ENCODE measurements around the gene CMTM2. TPM values are rescaled to one million over a fixed set of nuclear protein-coding genes. Genes with fewer than 3 reads are reported as not detected.
A peak's percentile ranks its signal among the peaks of the same experiment; 100 is the strongest.

The CMTM2 gene, protein sequence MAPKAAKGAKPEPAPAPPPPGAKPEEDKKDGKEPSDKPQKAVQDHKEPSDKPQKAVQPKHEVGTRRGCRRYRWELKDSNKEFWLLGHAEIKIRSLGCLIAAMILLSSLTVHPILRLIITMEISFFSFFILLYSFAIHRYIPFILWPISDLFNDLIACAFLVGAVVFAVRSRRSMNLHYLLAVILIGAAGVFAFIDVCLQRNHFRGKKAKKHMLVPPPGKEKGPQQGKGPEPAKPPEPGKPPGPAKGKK
- total RNA-seq, result under 1 TPM in 1 of 2 experiments, not detected in 1; 0.58 TPM
- under 1 TPM in 1 of 3 donors, not detected in 2; 0.18 TPM for polyA plus RNA-seq
- 0 to 0.30 (median 0) reads per million in 6 experiments for total RNA-seq

DNA sequence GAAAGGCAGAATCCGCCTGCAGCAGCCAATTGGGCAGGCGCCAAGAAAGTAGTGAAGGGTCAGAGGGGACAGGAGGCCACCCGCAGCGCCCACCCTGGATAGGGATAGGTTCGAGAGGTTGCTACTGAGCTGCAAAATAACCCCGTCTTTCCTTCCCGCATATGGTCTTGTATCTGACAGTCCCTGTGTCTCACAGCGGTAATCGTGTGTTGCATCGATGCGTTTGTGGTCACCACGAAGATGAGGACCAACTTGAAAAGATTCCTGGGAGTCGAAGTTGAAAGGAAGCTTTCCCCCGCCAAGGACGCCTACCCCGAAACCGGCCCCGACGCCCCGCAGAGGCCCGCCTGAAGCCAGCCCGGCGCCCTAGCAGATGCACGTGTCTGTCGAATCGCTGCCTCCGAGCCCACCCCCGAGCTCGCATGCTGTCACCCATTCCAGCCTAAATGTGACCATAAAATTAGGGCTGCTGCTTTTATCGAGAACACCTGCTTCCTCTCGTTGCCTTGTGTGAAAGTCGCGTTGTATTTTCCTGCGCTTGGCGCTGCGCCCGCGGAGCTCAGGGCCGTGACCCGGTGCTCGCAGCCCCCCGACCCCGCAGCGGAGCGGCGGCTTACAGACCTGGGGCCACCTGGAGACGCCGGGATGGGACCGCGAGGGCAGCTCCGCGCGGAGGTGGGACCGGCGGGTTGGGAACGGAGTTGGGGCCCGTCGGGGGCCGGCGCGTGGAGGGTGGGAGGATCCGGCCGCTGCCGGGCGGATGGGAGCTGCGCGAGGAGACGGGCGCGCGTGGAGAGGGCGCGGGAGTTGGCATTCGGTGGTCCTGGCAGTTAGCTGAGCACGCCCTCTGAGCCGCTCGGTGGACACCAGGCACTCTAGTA is at the start of gene CMTM2:
TSS of gene CMTM2 (plus strand) at position 813 of the 881 bp plus-strand sequence. CDS start 145 bp downstream, outside the sequence.
- H3K27me3 Mint-ChIP-seq, result peaks cover 5 to 39% (median 32%) of the 10 kb centered on the region in 5 donors
- peak in 6 of 10 donors; percentile 12 to 41 (median 24) for DNase-seq
- peak; percentile 63 to 79 for ATAC-seq

DNA sequence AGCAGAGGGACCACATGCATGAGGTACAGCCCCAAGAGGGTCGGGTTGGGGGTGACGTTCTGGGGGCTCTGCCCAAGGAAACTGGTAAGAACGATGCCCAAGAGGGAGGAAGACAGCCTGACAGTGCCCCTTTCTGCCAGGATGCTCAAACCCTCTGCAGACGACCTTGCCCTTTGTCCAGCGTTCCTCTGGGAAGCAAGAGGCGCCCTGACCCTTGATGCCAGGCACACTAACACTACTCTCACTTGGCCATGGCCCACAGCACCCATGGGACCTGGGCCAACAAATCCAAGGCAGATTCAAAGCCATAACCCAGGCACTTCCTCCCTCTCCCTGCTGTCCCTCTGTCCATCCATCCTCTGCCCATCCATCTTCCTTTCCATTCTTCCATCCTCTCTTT is 49.8 kb upstream of the CMTM2 start:
- POLR2A ChIA-PET, result interaction anchor here (1.1 to 18.3 kb wide), 2 partner anchors 9 to 18 kb away, joined by 4 to 213 read pairs; partner anchors contain the start of genes CKLF and TK2
- Mint-ChIP-seq H3K9me3 (no peaks in the 10 kb centered on the region), H3K27me3 (no peaks in the 10 kb centered on the region), H3K36me3 (peaks cover 0 to 3% (median 0%) of the 10 kb centered on the region in 3 donors), H3K4me3 (peak overlapping the region in 1 of 10 donors; percentile 11), H3K4me1 (peaks cover 18 to 35% (median 27%) of the 10 kb centered on the region in 4 donors), H3K27ac (peak overlapping the region in 2 of 10 donors; percentile 32 to 64)
- DNase-seq (no peak), ATAC-seq (no peak)

More for the DNA sequence above, at the start of gene CMTM2:
- Mint-ChIP-seq H3K4me3 (peak within 1 kb of the TSS; percentile 72 to 85 (median 76)), H3K36me3 (no peaks in the 10 kb centered on the region), H3K4me1 (peaks cover 8 to 25% (median 20%) of the 10 kb centered on the region in 4 donors), H3K9me3 (no peaks in the 10 kb centered on the region), H3K27ac (peak within 1 kb of the TSS in 2 of 10 donors; percentile 62 to 67)
- POLR2A ChIA-PET, result interaction anchor here (0.7 to 2.6 kb wide), 5 partner anchors 23 to 104 kb away, joined by 3 to 11 read pairs (median 3); partner anchors contain the start of gene CKLF

DNA sequence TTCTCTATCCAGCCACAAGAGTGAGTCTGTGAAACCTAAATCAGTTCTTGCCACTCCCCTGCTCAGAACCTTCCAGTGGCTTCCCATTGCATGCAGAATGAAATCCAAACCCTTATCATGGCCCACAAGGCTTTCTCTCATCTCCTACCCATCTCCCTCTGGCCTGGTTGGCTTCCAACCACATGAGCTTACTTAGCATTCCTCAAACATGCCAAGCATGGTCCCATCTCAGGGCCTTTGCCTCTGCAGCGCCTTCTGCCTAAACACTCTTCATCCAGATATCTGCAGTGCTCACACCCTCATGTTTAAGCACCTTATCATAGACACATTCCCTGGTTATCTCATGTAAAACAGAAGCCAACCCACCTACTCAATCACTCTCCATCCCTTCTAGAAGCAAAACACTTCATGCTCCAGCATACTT is 44.9 kb upstream of the CMTM2 start:
- H3K36me3 Mint-ChIP-seq, result no peaks in the 10 kb centered on the region
- DNase-seq (no peak), ATAC-seq (no peak)
- H3K27me3 Mint-ChIP-seq, result no peaks in the 10 kb centered on the region
- H3K9me3 Mint-ChIP-seq, result no peaks in the 10 kb centered on the region
- H3K27ac Mint-ChIP-seq, result peak overlapping the region in 1 of 10 donors; percentile 66
- POLR2A ChIA-PET, result no interaction called here
- H3K4me1 Mint-ChIP-seq, result peaks cover 5 to 14% (median 7%) of the 10 kb centered on the region in 4 donors
- H3K4me3 Mint-ChIP-seq, result no peak overlapping the region

DNA sequence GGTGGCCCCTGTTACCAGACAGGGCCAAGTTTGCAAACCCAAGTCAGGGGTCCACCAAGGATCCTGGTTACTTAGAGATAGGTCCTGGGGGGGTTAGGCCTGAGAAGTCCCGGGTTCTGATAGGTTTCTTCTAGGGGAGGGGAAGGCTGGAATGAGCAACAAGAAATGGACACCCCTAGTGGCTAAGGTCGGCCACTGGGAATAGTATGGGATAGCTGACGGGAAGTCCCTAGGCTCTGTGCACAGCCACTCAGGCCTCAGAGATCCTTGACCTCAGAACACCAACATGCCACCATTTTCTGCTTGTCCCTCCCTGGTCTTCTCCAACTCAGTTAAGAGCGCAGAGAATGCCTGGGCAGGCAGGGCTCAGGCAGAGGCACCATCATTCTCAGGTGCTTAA is 42.7 kb upstream of the CMTM2 start:
- Mint-ChIP-seq H3K9me3 (no peaks in the 10 kb centered on the region), H3K36me3 (no peaks in the 10 kb centered on the region), H3K4me3 (no peak overlapping the region), H3K27ac (no peak overlapping the region), H3K4me1 (peaks cover 8 to 26% (median 11%) of the 10 kb centered on the region in 4 donors), H3K27me3 (no peaks in the 10 kb centered on the region)
- POLR2A ChIA-PET, result interaction anchor here (1.0 kb wide), 1 partner anchor 49 kb away, joined by 3 read pairs; no protein-coding TSS in a partner anchor
- DNase-seq (no peak), ATAC-seq (no peak)

DNA sequence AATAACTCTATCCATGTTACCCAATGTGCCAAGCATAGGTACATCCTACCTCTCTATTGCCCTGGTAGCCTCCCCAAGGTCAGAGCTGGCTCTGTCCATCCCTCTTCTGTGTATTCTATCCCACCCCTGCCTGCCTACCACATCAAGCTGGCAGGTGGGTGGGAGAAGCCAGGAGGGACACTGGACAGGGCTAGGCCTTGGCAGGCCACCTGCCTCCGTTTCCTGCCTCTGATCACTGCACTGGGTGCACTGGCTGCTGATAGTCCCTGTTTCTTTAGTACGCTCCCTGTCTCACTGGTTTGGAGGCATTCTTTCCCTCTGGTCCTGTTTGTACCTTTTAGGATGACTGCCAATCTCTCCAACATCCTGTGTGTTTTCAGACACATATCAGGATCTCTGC is 42.0 kb upstream of the CMTM2 start:
- peaks cover 10 to 26% (median 11%) of the 10 kb centered on the region in 4 donors for H3K4me1 Mint-ChIP-seq
- no peak for ATAC-seq
- H3K36me3 Mint-ChIP-seq, result no peaks in the 10 kb centered on the region
- H3K4me3 Mint-ChIP-seq, result no peak overlapping the region
- H3K9me3 Mint-ChIP-seq, result no peaks in the 10 kb centered on the region
- peak overlapping the region in 2 of 10 donors; percentile 11 to 37 for H3K27ac Mint-ChIP-seq
- POLR2A ChIA-PET, result interaction anchor here (0.6 kb wide), 1 partner anchor 32 kb away, joined by 3 read pairs; no protein-coding TSS in a partner anchor
- DNase-seq, result no peak
- H3K27me3 Mint-ChIP-seq, result no peaks in the 10 kb centered on the region

DNA sequence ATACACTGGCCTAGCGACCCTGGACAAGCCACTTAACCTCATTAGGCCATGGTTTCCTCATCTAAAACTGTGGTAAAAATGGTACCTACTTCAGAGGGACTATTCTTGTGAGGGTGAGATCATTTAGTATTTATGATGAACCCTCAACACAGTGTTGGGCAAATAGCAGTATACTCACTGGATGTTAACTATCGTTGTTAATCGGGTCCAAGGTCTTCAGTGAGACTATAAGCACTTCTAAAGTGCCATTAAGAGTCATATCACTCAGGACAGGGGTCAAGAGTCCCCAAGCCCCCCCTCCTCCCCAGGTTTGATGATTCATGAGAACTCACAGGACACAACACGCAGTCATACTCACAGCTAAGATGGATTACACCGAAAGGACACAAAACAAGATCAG is 40.4 kb upstream of the CMTM2 start:
- DNase-seq (no peak), ATAC-seq (no peak)
- Mint-ChIP-seq H3K9me3 (no peaks in the 10 kb centered on the region), H3K4me3 (no peak overlapping the region), H3K27me3 (no peaks in the 10 kb centered on the region), H3K4me1 (peaks cover 10 to 31% (median 11%) of the 10 kb centered on the region in 4 donors), H3K27ac (peak overlapping the region in 2 of 10 donors; percentile 40 to 70), H3K36me3 (no peaks in the 10 kb centered on the region)
- POLR2A ChIA-PET, result interaction anchor here (1.4 kb wide), 2 partner anchors 9 to 14 kb away, joined by 3 to 5 read pairs; no protein-coding TSS in a partner anchor

DNA sequence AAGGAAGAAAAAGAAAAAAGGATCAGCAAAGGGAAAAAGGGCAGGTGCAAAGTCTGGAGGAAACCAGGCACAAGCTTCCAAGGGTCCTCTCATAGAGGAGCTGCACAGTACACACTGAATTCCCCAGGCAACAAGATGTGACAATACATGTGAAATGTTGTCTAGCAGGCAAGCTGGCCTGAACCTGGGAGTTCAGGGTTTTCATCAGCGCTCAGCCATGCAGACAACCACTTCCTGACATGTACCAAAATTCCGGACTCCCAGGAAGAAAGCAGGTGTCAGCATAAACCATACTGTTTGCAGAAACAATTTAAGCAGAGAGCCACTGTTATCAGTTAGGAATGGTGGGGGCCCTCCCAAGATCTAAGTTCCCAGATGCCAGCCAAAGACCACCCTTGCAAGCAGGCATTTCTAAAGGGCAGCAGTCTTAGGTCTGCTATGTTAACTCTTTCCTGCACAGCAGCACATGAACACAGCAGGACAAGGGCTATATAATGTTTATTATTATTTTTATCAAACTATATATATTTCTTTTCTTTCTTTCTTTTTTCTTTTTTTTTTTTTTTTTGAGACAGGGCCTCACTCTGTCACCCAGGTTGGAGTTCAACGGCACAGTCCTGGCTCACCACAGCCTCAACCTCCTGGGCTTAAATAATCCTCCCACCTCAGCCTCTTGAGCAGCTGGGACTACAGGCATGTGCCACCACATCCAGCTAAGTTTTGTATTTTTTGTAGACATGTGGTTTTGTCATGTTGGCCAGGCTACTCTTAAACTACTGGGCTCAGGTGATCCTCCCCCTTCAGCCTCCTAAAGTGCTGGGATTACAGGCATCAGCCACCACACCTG is 39.4 kb upstream of the CMTM2 start:
- no peak for DNase-seq
- peak in 1 of 2 donors; percentile 35 for ATAC-seq
- no peaks in the 10 kb centered on the region for H3K36me3 Mint-ChIP-seq
- peak overlapping the region in 2 of 10 donors; percentile 29 to 39 for H3K4me3 Mint-ChIP-seq
- peak overlapping the region in 6 of 10 donors; percentile 8 to 71 (median 50) for H3K27ac Mint-ChIP-seq
- POLR2A ChIA-PET, result interaction anchor here (0.7 to 1.4 kb wide), 4 partner anchors 8 to 18 kb away, joined by 3 to 5 read pairs (median 4); no protein-coding TSS in a partner anchor
- no peaks in the 10 kb centered on the region for H3K27me3 Mint-ChIP-seq
- no peaks in the 10 kb centered on the region for H3K9me3 Mint-ChIP-seq
- peaks cover 8 to 40% (median 12%) of the 10 kb centered on the region in 4 donors for H3K4me1 Mint-ChIP-seq

DNA sequence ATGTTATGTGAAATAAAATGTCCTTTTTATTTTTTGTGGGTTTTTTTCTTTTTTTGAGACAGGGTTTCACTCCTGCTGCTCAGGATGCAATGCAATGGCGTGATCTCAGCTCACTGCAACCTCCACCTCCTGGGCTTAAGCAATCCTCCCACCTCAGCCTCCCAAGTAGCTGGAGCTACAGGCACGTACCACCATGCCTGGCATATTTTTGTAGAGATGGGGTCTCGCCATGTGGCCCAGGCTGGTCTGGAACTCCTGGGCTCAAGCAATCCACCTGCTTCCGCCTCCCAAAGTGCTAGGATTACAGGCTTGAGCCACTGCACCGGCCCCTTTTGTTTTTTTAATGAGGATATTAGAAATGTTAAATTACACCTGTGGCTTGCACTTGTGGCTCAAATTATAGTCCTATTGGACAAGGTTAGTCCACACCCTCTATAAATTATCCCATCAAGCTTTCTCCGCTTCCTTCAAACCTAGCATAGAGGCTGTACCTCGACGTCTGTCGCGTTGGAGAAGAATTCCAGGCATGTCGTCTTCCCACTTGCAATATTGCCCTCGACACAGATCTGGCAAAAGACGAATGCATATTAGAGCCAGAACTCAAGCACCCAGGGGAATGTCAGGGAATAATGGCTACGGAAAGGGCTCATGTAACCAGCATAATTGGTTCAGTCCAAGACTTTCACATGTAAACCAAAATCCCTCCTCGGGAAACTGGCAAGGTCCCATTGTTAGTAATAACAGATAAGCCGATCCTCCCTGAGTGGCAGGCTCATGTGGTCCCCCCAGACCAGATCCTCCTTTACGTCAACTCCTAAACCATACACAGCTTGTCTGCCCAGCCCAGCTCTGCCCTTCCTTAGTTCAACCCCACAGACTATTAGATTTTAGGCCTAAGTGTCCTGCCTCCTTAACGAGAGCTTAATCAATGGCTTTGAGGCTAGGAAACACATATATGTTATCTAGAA is 37.6 kb upstream of the CMTM2 start:
- Mint-ChIP-seq H3K27me3 (no peaks in the 10 kb centered on the region), H3K4me1 (peaks cover 8 to 49% (median 12%) of the 10 kb centered on the region in 4 donors), H3K27ac (peak overlapping the region in 2 of 10 donors; percentile 10 to 36), H3K4me3 (no peak overlapping the region), H3K36me3 (no peaks in the 10 kb centered on the region), H3K9me3 (no peaks in the 10 kb centered on the region)
- DNase-seq, result no peak
- POLR2A ChIA-PET, result interaction anchor here (0.6 to 14.3 kb wide), 2 partner anchors 9 to 17 kb away, joined by 3 to 213 read pairs; no protein-coding TSS in a partner anchor
- ATAC-seq, result no peak

DNA sequence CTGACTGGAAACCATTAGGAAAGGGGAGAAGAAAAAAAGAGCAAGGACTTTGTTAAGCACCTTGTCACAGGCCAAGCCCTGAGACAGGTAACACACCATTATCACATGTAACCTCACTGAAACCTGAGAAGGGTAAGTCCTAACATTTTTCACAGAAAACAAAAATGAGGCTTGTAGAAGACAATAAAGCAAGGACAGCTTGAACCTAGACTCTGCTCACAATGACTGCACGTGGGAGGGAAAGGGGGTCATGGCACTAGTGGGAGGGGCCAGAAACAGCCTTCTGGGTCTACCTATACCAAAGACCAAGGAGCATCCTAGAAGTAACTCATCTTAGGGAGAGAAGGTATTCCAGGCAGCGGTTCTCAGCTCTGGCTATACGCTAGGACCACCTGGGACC is 36.9 kb upstream of the CMTM2 start:
- DNase-seq, result no peak
- Mint-ChIP-seq H3K4me1 (peaks cover 9 to 57% (median 15%) of the 10 kb centered on the region in 4 donors), H3K36me3 (no peaks in the 10 kb centered on the region), H3K27ac (peak overlapping the region in 2 of 10 donors; percentile 10 to 36), H3K4me3 (no peak overlapping the region), H3K27me3 (no peaks in the 10 kb centered on the region), H3K9me3 (no peaks in the 10 kb centered on the region)
- ATAC-seq, result no peak
- POLR2A ChIA-PET, result interaction anchor here (0.6 to 14.3 kb wide), 2 partner anchors 18 to 73 kb away, joined by 3 to 213 read pairs; no protein-coding TSS in a partner anchor

DNA sequence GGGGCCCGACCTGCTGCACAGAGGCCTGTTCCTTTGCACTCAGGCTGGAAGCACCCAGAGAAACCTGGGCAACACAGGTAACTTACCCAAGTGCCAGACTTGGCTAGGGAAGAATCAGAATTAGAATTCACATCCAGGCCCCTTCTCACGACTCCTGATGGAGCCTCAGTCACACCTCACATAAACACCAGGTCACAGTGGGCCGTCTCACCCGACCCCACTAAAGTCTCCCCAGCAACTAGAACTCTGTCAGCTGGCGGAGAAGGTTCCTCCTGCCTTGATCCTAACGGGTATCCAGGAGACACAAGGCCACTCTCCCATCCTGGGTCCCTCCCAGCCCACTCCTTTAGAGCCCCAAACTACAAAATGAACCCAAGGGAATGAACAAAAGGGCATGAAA is 35.7 kb upstream of the CMTM2 start:
- Mint-ChIP-seq H3K27ac (peak overlapping the region in 5 of 10 donors; percentile 6 to 85 (median 41)), H3K4me1 (peaks cover 15 to 64% (median 26%) of the 10 kb centered on the region in 4 donors), H3K9me3 (no peaks in the 10 kb centered on the region), H3K27me3 (no peaks in the 10 kb centered on the region), H3K4me3 (no peak overlapping the region), H3K36me3 (no peaks in the 10 kb centered on the region)
- ATAC-seq (no peak), DNase-seq (no peak)
- POLR2A ChIA-PET, result interaction anchor here (1.8 to 14.3 kb wide), 2 partner anchors 8 to 19 kb away, joined by 7 to 213 read pairs; partner anchors contain the start of gene CKLF
